EH (cell line): ENCODE results near the gene C19orf44.
"Not testable (repeated sequence)": the region's sequence is repeated elsewhere in the genome, so short reads cannot be mapped to it uniquely, and the experiment has no call there.

Experiments
- DNase-seq: peaks from one replicate; pipeline ENCODE4 v3.0.0-alpha.2; 2015; ENCODE audit warnings: low read depth

C19orf44 gene

GRCh38 chr19:16495982-16496612 lies at the start of gene C19orf44, which contains the start of gene CALR3:
Gene C19orf44 (plus strand): TSS chr19:16496394. CDS start chr19:16500793, 4,399 bp downstream.
Gene CALR3 (minus strand): TSS chr19:16496167. CDS start chr19:16496129, 38 bp downstream.
- DNase-seq = peak; percentile 99

DNA sequence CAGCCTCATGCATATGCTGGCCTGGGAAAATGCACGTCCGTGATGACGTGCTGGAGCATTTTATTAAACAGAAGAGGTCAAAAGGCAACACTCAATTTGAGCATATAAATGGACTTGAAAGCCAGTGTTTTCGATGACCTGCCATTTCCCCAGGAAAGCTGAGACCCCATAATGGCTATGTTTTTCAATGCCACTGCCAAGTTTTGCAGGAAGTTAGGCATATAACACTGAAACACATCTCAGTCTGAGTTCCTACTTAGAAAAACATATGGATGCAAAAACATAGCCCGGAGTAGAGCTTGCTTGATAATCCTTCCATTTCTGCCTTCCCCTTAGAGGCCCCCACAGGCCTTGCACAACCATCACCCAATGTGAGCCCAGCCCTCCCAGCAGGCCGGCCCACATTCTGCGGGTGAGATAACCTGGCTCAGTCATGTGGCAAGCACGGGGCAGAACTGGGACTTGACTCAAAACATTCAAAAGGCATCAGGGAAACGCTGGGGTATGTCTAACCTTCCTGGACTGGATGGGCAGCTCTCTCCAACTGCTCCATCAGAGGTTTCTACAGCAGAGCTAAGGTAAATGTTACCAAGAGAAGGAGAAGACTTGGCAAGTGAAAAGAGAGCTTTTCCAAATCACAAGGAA lies 49.3 kb upstream of the C19orf44 start:
- peak; percentile 78 for DNase-seq

DNA sequence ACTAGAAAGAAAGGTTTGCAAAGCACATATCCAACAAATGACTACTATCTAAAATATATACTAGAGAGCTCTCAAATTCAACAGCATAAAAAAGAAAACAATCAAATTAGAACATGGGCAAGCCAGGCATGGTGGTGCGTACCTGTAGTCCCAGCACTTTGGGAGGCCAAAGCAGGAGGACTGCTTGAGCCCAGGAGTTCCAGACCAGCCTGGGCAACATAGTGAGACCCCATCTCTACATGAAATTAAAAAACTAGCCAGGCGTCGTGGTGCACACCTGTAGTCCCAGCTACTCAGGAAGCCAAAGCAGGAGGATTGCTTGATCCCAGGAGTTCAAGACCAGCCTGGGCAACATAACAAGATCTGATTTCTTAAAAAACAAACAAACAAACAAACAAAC lies 47.3 kb upstream of the C19orf44 start:
- not testable (repeated sequence) for DNase-seq

DNA sequence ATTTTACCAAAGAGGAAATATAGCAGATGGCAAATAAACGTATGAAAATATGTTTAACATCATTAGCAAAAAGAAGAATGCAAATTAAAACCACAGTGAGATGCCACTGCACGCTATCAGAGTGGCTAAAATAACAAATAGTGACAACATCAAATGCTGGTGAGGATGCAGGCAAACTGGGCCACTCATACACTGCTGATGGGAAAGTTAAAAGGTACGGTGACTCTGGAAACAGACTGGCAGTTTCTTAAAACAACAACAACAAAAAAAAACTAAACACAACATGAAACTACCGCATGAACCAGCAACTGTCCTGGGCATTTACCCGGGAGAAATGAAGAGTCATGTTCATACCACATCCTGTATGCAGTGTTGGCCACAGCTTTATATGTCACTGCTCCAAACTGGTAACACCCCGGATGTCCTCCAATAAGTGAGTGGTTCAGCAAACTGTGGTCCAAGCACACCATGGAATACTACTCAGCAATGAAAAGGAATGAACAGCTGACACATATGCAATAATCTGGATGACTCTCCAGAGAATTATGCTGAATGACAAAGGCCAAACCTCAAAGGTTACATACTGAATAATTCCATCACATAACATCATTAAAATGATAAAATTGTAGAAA lies 46.7 kb upstream of the C19orf44 start:
- DNase-seq = peak; percentile 37

- peak; percentile 18 for DNase-seq
These were observed 43.9 kb upstream of the C19orf44 start for GRCh38 chr19:16452325-16452724.

- DNase-seq = no peak
These were observed 41.8 kb upstream of the C19orf44 start for GRCh38 chr19:16454351-16454918.

GRCh38 chr19:16455489-16455888 lies 40.7 kb upstream of the C19orf44 start:
- DNase-seq = no peak

DNA sequence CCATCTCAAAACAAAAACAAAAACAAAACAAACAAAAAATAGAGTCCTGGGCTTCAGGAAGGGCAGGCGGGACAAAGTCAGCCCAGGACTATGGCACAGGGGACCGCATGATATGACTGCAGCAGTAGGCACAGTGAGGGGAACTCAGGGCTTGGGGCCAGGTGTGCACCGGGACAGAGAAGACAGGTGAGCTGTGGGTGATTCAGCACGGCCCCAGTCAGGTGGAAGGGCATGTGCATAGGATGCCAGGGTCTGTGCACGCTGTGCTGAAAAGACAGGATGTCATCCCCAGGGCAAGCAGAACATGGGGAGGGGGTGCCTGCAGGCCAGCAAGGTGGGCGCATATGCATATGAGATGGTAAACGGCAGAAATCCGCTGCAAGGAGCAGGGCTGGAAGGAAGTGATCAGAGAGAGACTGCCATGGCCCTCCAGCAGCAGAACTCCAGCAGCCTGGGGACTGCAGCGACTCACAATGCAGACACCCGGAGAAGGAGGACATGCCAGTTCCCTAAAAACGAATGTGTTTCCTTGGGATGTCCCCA lies 39.5 kb upstream of the C19orf44 start:
- peak; percentile 25 for DNase-seq

DNA sequence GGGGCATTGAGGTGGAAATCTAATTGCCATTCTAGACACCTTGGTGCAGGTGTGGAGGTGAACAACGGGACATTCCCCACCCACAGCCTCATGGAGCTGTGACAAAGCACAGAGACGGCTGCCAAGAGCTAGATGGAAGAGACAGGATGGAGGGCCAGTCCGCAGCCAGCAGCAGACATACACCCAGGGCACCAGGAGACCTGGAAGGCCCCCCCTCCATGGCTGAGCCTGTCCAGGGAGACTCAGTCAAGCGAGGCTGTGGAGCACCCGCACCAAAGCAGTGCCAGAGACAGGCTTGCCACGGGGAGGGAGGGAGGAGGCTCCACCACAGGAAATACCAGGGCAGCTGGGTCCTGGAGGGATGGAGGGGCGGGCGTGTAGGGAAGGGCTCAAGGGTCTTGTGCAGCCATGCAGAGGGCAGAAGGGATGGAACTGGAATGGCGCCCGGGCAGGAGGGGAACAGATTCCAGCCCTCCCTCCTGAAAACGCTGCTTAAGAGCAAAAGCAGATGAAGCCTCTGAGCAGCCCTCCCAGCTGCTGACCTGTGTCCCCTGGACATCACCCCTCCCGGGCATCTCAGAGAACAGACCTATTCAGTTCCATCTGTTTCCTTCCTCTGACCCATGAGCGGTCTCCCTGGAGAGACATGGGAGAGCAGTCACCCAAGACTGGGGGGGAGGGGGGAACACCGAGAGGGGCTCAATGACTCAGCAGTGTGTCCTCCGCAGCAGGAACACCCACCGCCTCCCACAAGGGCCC lies 38.8 kb upstream of the C19orf44 start:
- peak; percentile 74 for DNase-seq

DNA sequence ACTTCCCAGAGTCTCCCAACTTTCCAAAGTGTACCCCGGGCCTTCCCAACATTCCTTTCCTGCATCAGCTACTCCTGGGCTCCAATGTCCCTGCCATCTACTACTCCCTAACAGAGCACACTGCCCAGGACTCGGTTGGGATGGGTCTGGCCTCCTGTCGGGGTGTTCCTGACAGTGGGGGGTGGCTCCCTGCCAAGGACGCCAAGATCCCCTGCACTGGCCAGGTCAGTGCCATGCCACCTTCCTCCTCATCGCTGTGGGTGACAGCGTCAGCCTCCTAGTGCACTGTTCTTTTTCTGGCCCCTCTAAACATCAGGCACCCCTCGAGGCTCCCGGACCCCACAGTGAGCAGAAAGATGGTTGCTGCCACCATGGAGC lies 38.3 kb upstream of the C19orf44 start:
- no peak for DNase-seq

- DNase-seq = no peak
These were observed 37.5 kb upstream of the C19orf44 start for GRCh38 chr19:16458391-16459341.

DNA sequence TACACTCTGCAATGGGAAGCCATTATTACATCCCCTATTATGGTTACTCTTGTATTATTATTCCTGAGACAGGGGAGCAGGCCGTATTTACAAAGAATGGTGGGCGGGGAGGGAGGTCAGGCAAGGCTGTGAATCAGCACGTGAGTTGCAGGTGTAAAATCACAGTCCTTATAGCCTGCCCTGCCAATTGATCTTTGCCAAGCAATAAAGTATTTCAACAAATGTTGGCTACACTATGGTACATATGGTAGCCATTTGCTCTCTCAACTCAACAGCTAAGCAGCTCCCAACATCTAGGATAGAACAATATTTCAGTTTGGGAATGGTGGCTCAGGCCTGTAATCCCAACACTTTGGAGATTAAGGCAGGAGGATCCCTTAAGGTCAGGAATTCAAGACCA lies 36.5 kb upstream of the C19orf44 start:
- DNase-seq = no peak

DNA sequence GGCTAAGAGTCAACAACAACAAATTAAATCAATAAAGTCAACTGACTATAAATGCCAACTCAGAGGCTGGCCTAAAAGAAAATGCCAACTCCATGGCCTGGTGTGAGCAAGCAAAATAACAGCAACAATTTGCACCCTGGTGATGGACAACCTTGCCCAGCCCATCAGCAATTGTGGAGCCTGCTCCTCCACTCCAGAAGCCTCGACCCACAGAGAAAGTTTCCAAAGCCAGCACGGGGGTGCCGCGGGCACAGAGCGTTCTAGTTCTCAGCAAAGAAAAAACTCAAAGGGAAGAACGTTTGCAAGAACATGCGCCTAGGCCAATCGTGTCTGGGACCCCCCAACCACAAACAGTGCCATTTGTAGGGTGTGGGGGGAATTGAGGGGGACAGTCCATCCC lies 35.7 kb upstream of the C19orf44 start:
- no peak for DNase-seq

DNA sequence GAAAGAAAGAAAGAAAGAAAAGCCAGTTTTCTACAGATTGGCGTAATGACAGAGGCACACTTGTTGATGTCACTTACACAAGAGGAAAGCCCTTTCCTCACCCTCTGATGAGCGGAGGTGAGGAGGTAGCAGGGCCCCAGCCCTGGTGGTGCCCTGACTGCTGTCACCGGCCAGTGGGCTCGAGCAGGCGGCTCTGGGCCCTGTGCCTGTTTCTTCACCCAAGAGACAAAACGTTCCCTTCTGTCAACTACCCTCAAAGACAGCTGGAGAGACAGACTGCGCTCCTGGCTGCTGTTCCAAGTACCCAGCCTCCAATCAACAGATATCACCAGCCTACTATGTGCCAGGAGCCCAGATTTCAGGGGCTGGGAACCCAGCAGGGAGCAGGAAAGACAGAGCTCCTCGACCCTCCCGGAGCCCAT lies 34.6 kb upstream of the C19orf44 start:
- DNase-seq = no peak

- DNase-seq = peak; percentile 19
These were observed 33.4 kb upstream of the C19orf44 start for GRCh38 chr19:16462757-16463250.

DNA sequence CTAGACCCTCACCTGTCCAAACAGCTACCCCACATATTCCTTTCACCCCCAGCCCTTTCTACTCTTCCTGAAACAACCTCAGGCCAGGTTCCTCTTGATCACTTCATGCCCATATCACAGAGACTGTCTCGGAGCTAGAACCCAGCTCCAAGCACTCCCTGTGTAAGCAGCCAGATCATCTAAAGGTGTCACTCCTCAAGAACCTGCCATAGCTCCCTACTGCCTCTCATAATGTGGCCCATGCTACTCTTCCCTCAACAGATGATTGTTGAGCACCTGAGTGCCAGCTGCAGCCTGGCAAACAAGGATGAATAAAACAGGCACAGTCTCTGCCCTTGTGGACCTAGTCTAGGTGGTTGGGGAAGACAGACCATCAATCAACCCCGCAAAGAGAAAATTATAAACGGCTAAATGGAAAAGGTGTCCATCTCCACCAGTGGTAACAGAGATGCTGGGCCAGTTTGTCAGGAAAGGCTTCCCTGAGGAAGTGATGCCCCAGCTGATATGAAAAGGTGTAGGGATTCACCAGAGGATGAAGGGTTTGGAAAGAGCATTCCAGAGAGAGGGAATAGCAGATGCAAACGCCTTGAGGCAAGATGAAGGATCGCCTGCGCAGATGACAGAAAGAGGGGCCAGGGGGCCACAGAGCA lies 32.7 kb upstream of the C19orf44 start:
- DNase-seq = no peak

- DNase-seq = peak; percentile 46
These were observed 32.1 kb upstream of the C19orf44 start for GRCh38 chr19:16463991-16464575.

GRCh38 chr19:16465239-16465638 lies 31.0 kb upstream of the C19orf44 start:
- DNase-seq = no peak

DNA sequence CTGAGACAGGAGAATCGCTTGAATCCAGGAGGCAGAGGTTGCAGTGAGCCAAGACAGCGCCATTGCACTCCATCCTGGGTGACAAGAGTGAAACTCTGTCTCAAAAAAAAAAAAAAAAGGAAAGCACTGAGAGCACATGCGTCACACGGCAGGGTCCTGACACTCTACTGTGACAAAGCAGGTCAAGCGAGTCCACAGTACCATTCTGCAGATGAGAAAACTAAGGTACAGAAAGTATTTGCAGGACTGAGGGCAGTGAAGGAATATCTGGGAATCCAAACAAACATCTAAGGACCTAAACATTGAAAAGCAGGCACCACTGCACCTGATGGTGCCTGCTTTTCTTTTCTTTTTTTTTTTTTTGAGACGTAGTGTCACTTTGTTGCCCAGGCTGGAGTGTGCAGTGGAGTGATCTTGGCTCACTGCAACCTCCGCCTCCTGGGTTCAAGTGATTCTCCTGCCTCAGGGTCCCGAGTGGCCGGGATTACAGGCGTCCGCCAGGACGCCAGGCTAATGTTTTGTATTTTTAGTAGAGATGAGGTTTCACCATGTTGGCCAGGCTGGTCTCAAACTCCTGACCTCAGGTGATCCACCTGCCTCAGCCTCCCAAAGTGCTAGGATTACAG lies 29.3 kb upstream of the C19orf44 start:
- DNase-seq = not testable (repeated sequence)
